ENCODE data around the gene FBXW4.
"Not testable (repeated sequence)": the region's sequence is repeated elsewhere in the genome, so short reads cannot be mapped to it uniquely, and the experiment has no call there.

The FBXW4 gene

GRCh38 chr10:101616415-101617101 is 78.4 kb downstream of the FBXW4 start:
- DNase-seq, result no peak

- no peak for DNase-seq
Measured at GRCh38 chr10:101615525-101616116, 79.3 kb downstream of the FBXW4 start.

GRCh38 chr10:101614663-101615524 is 80.1 kb downstream of the FBXW4 start:
- no peak for DNase-seq

GRCh38 chr10:101613646-101614045 is 81.3 kb downstream of the FBXW4 start:
- DNase-seq, result no peak

- no peak for DNase-seq
Measured at GRCh38 chr10:101612872-101613271, 82.1 kb downstream of the FBXW4 start.

- no peak for DNase-seq
Measured at GRCh38 chr10:101612086-101612485, 82.9 kb downstream of the FBXW4 start.

- DNase-seq, result no peak
Measured at GRCh38 chr10:101611096-101611905, 83.7 kb downstream of the FBXW4 start.

- DNase-seq, result no peak
Measured at GRCh38 chr10:101609481-101609880, 85.5 kb downstream of the FBXW4 start.

- no peak for DNase-seq
Measured at GRCh38 chr10:101607124-101607523, 87.8 kb downstream of the FBXW4 start.

GRCh38 chr10:101602761-101603398 is 92.1 kb downstream of the FBXW4 start:
- DNase-seq, result peak; percentile 63 to 79

- no peak for DNase-seq
Measured at GRCh38 chr10:101601541-101601940, 93.4 kb downstream of the FBXW4 start.

- no peak for DNase-seq
Measured at GRCh38 chr10:101597091-101597900, 97.7 kb downstream of the FBXW4 start.

GRCh38 chr10:101595591-101596433 is 99.2 kb downstream of the FBXW4 start:
- no peak for DNase-seq

GRCh38 chr10:101593331-101593730 is 101.6 kb downstream of the FBXW4 start:
- not testable (repeated sequence) for DNase-seq

GRCh38 chr10:101588879-101589278 is 106.1 kb downstream of the FBXW4 start:
- no peak for DNase-seq

GRCh38 chr10:101587725-101588653 is 107.0 kb downstream of the FBXW4 start, which contains the start of the genes DPCD and POLL:
TSS of gene DPCD (plus strand) at chr10:101588321. CDS start at chr10:101588337, 16 bp downstream.
TSS of gene POLL (minus strand) at chr10:101588257. CDS start at chr10:101587360, 897 bp downstream.
- DNase-seq, result peak; percentile 92 to 93

GRCh38 chr10:101585841-101586240 is 109.1 kb downstream of the FBXW4 start:
- no peak for DNase-seq

- DNase-seq, result no peak
Measured at GRCh38 chr10:101580486-101581399, 114.2 kb downstream of the FBXW4 start.

All from stimulated activated CD4-positive, alpha-beta T cell treated with anti-CD3 and anti-CD28 coated beads, Interleukin-2, amount 100 ng/mL, for 48 hours (primary cell).